ENCODE results near the gene CRTC1.

Gene CRTC1

DNA sequence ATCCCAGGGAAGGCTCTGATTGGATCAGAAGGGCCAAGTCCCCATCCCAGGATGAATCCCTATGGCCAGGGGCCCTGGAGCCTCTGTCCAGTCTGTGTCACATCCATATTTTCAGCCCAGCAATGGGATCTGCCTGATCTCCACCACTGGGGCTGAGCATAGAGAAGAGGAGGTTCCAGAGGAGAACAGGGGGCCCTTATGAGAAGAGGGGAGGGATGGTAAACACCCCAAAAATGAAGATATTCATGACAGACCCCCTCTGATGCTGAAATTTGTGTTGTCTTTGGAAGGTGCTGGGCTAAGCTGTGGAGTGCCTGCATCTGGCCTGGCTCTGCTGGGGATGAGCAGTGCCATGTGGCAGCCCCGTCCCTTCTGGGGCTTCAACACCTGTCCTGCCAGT, 32.2 kb upstream of the CRTC1 start:
- no peaks in the 10 kb centered on the region for H3K9me2 ChIP-seq (replicated peaks; ENCODE audit: control insufficient read depth, low read length)
- no peak overlapping the region for H3K27ac ChIP-seq (ENCODE audit: low read depth, low read length)
- peaks cover 4% of the 10 kb centered on the region for H3K79me2 ChIP-seq (ENCODE audit: control insufficient read depth, low read length)
- TF ChIP-seq, protein P1, sequence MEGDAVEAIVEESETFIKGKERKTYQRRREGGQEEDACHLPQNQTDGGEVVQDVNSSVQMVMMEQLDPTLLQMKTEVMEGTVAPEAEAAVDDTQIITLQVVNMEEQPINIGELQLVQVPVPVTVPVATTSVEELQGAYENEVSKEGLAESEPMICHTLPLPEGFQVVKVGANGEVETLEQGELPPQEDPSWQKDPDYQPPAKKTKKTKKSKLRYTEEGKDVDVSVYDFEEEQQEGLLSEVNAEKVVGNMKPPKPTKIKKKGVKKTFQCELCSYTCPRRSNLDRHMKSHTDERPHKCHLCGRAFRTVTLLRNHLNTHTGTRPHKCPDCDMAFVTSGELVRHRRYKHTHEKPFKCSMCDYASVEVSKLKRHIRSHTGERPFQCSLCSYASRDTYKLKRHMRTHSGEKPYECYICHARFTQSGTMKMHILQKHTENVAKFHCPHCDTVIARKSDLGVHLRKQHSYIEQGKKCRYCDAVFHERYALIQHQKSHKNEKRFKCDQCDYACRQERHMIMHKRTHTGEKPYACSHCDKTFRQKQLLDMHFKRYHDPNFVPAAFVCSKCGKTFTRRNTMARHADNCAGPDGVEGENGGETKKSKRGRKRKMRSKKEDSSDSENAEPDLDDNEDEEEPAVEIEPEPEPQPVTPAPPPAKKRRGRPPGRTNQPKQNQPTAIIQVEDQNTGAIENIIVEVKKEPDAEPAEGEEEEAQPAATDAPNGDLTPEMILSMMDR (IDR thresholded peaks at IDR 0.05; ENCODE audit: low read depth, low read length, poor library complexity, severe bottlenecking) = no peak
- TF ChIP-seq EZH2phosphoT487 (IDR thresholded peaks at IDR 0.05; ENCODE audit: borderline replicate concordance, low read length) = no peak
- no peaks in the 10 kb centered on the region for H3K9me3 ChIP-seq (ENCODE audit: control insufficient read depth, insufficient read depth, low read length)
- H3F3A ChIP-seq (ENCODE audit: control insufficient read depth, insufficient read depth) = no peaks in the 10 kb centered on the region
- H3K4me3 ChIP-seq (ENCODE audit: low read length) = no peak overlapping the region
- no peak overlapping the region for H3K4me2 ChIP-seq (ENCODE audit: low read length)
- H3K36me3 ChIP-seq (ENCODE audit: control insufficient read depth, low read length) = no peaks in the 10 kb centered on the region
- H3K4me1 ChIP-seq (ENCODE audit: control insufficient read depth, low read length) = no peaks in the 10 kb centered on the region
- no peaks in the 10 kb centered on the region for H4K20me1 ChIP-seq (ENCODE audit: control insufficient read depth, insufficient read depth, low read depth, low read length)
- H3K27me3 ChIP-seq (ENCODE audit: control insufficient read depth, low read length) = no peaks in the 10 kb centered on the region

DNA sequence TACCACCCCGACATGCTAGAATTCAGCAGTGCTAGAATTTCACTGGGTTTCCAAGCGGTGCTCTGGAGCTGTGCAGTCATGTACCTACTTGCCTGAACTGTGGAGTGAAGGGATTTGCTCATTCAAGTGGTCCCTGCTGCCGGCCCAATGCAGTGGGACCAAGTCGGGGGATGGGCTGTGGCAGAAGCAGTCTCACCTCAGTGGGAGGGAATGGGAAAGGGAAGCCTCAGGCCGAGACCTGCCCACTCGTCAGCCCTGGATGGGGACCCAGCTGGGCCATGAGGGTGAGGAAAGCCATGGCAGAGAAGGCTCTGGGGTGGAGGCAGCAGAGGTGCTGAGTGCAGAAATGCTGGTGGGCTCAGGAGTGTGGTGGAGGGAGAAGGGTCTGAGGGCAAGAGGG, 31.7 kb upstream of the CRTC1 start:
- no peak overlapping the region for H3K4me2 ChIP-seq (ENCODE audit: low read length)
- TF ChIP-seq, protein P1 (IDR thresholded peaks at IDR 0.05; ENCODE audit: low read depth, low read length, poor library complexity, severe bottlenecking) = no peak
- TF ChIP-seq EZH2phosphoT487 (IDR thresholded peaks at IDR 0.05; ENCODE audit: borderline replicate concordance, low read length) = no peak
- no peaks in the 10 kb centered on the region for H3K9me3 ChIP-seq (ENCODE audit: control insufficient read depth, insufficient read depth, low read length)
- H3K79me2 ChIP-seq (ENCODE audit: control insufficient read depth, low read length) = peaks cover 2% of the 10 kb centered on the region; the same call in 1 of the 2 replicates
- H3K4me1 ChIP-seq (ENCODE audit: control insufficient read depth, low read length) = no peaks in the 10 kb centered on the region
- no peaks in the 10 kb centered on the region for H3K27me3 ChIP-seq (ENCODE audit: control insufficient read depth, low read length)
- H3K27ac ChIP-seq (ENCODE audit: low read depth, low read length) = no peak overlapping the region
- H3F3A ChIP-seq (ENCODE audit: control insufficient read depth, insufficient read depth) = no peaks in the 10 kb centered on the region
- no peaks in the 10 kb centered on the region for H4K20me1 ChIP-seq (ENCODE audit: control insufficient read depth, insufficient read depth, low read depth, low read length)
- H3K9me2 ChIP-seq (replicated peaks; ENCODE audit: control insufficient read depth, low read length) = no peaks in the 10 kb centered on the region
- no peak overlapping the region for H3K4me3 ChIP-seq (ENCODE audit: low read length)
- H3K36me3 ChIP-seq (ENCODE audit: control insufficient read depth, low read length) = no peaks in the 10 kb centered on the region

DNA sequence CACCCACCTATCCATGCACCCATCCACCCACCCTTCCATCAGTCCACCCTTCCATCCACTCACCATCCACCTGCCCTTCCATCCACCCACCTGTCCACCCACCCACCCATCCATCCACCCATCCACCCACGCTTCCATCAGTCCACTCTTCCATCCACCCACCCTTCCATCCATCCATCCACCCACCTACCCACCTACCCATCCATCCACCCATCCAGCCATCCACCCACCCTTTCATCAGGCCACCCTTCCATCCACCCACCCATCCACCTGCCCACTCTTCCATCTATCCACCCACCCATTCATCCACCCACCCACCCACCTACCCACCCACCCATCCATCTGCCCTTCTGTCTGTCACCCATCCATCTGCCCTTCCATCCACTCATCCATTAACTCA, 29.6 kb upstream of the CRTC1 start:
- H3K27ac ChIP-seq (ENCODE audit: low read depth, low read length) = no peak overlapping the region
- no peaks in the 10 kb centered on the region for H3K9me3 ChIP-seq (ENCODE audit: control insufficient read depth, insufficient read depth, low read length)
- no peaks in the 10 kb centered on the region for H3F3A ChIP-seq (ENCODE audit: control insufficient read depth, insufficient read depth)
- no peaks in the 10 kb centered on the region for H3K36me3 ChIP-seq (ENCODE audit: control insufficient read depth, low read length)
- H3K9me2 ChIP-seq (replicated peaks; ENCODE audit: control insufficient read depth, low read length) = no peaks in the 10 kb centered on the region
- H3K4me1 ChIP-seq (ENCODE audit: control insufficient read depth, low read length) = peaks cover 7% of the 10 kb centered on the region
- no peak overlapping the region for H3K4me3 ChIP-seq (ENCODE audit: low read length)
- H3K27me3 ChIP-seq (ENCODE audit: control insufficient read depth, low read length) = peaks cover 5% of the 10 kb centered on the region; the same call in 1 of the 2 replicates
- TF ChIP-seq, protein P1 (IDR thresholded peaks at IDR 0.05; ENCODE audit: low read depth, low read length, poor library complexity, severe bottlenecking) = no peak
- no peak for TF ChIP-seq EZH2phosphoT487 (IDR thresholded peaks at IDR 0.05; ENCODE audit: borderline replicate concordance, low read length)
- H3K79me2 ChIP-seq (ENCODE audit: control insufficient read depth, low read length) = peaks cover 2% of the 10 kb centered on the region
- H4K20me1 ChIP-seq (ENCODE audit: control insufficient read depth, insufficient read depth, low read depth, low read length) = no peaks in the 10 kb centered on the region
- H3K4me2 ChIP-seq (ENCODE audit: low read length) = no peak overlapping the region

Measured in DOHH2 (cell line).